K562 treated with DMSO at 1 percent for 4 hours (cell line): ENCODE measurements around the gene CEMIP2. TPM values are rescaled to one million over a fixed set of nuclear protein-coding genes. Genes with fewer than 3 reads are reported as not detected.

Experiments
- total RNA-seq: library from RNA; unstranded; fragments of 300-600 nt; gene quantifications from 2 replicates; pipeline ENCODE4 v1.2.3, GENCODE V29; 2022; ENCODE audit not compliant: insufficient read depth

CEMIP2 gene, protein sequence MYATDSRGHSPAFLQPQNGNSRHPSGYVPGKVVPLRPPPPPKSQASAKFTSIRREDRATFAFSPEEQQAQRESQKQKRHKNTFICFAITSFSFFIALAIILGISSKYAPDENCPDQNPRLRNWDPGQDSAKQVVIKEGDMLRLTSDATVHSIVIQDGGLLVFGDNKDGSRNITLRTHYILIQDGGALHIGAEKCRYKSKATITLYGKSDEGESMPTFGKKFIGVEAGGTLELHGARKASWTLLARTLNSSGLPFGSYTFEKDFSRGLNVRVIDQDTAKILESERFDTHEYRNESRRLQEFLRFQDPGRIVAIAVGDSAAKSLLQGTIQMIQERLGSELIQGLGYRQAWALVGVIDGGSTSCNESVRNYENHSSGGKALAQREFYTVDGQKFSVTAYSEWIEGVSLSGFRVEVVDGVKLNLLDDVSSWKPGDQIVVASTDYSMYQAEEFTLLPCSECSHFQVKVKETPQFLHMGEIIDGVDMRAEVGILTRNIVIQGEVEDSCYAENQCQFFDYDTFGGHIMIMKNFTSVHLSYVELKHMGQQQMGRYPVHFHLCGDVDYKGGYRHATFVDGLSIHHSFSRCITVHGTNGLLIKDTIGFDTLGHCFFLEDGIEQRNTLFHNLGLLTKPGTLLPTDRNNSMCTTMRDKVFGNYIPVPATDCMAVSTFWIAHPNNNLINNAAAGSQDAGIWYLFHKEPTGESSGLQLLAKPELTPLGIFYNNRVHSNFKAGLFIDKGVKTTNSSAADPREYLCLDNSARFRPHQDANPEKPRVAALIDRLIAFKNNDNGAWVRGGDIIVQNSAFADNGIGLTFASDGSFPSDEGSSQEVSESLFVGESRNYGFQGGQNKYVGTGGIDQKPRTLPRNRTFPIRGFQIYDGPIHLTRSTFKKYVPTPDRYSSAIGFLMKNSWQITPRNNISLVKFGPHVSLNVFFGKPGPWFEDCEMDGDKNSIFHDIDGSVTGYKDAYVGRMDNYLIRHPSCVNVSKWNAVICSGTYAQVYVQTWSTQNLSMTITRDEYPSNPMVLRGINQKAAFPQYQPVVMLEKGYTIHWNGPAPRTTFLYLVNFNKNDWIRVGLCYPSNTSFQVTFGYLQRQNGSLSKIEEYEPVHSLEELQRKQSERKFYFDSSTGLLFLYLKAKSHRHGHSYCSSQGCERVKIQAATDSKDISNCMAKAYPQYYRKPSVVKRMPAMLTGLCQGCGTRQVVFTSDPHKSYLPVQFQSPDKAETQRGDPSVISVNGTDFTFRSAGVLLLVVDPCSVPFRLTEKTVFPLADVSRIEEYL (N-terminal part only)
- 24.3 and 36.5 TPM in 2 replicates for total RNA-seq

GRCh38 chr9:71768388-71769174 is at the start of gene CEMIP2:
Gene CEMIP2 (minus strand): TSS chr9:71768513. CDS start chr9:71750373, 18,140 bp downstream.

Other genes starting within 250 kb of the CEMIP2 start
- 9.4 and 10.1 TPM in 2 replicates for gene ABHD17B, start 142.7 kb upstream of the CEMIP2 start, total RNA-seq
- gene C9orf85, start 143.1 kb upstream of the CEMIP2 start, total RNA-seq: 5.2 and 9.3 TPM in 2 replicates